ENCODE results near the gene TRIM32. TPM values are rescaled to one million over a fixed set of nuclear protein-coding genes. Genes with fewer than 3 reads are reported as not detected.

The TRIM32 gene
- total RNA-seq, 1 experiment from 2014 or later: 20.2 TPM

- H3K4me1 ChIP-seq (ENCODE audit: control insufficient read depth, insufficient read depth, low read length): 0 out of 2 replicates have a peak, but pooled peaks cover 2% of the 10 kb centered on the region
- intact Hi-C loops (cut with micrococcal nuclease; ENCODE audit: unreplicated experiment): no loop called here
- POLR2A ChIA-PET: no interaction called here
Measured at GRCh38 chr9:116683535-116683934, 3.6 kb upstream of the TRIM32 start.

GRCh38 chr9:116685166-116685565 is 1.9 kb upstream of the TRIM32 start:
- TF ChIP-seq, protein P1, sequence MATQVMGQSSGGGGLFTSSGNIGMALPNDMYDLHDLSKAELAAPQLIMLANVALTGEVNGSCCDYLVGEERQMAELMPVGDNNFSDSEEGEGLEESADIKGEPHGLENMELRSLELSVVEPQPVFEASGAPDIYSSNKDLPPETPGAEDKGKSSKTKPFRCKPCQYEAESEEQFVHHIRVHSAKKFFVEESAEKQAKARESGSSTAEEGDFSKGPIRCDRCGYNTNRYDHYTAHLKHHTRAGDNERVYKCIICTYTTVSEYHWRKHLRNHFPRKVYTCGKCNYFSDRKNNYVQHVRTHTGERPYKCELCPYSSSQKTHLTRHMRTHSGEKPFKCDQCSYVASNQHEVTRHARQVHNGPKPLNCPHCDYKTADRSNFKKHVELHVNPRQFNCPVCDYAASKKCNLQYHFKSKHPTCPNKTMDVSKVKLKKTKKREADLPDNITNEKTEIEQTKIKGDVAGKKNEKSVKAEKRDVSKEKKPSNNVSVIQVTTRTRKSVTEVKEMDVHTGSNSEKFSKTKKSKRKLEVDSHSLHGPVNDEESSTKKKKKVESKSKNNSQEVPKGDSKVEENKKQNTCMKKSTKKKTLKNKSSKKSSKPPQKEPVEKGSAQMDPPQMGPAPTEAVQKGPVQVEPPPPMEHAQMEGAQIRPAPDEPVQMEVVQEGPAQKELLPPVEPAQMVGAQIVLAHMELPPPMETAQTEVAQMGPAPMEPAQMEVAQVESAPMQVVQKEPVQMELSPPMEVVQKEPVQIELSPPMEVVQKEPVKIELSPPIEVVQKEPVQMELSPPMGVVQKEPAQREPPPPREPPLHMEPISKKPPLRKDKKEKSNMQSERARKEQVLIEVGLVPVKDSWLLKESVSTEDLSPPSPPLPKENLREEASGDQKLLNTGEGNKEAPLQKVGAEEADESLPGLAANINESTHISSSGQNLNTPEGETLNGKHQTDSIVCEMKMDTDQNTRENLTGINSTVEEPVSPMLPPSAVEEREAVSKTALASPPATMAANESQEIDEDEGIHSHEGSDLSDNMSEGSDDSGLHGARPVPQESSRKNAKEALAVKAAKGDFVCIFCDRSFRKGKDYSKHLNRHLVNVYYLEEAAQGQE (IDR thresholded peaks at IDR 0.05; ENCODE audit: insufficient read depth in 1 of 2, low read depth in 2 of 2, low read length in 1 of 2): no peak
- no peak for TF ChIP-seq TCF7L2 (IDR thresholded peaks at IDR 0.05; ENCODE audit: low read depth, low read length)
- no peak for TF ChIP-seq POLR2AphosphoS5 (IDR thresholded peaks at IDR 0.05; ENCODE audit: low read depth, low read length)
- no peak for TF ChIP-seq CTCF (IDR thresholded peaks at IDR 0.05)
- no peak for TF ChIP-seq SIN3A (IDR thresholded peaks at IDR 0.05; ENCODE audit: borderline replicate concordance, insufficient read depth, low read depth, low read length)
- intact Hi-C loops (cut with micrococcal nuclease; ENCODE audit: unreplicated experiment): no loop called here
- POLR2A ChIA-PET: no interaction called here
- Histone ChIP-seq H3K4me3 (ENCODE audit: low read depth in 2 of 2, low read length in 2 of 2) (no peak overlapping the region), H3K27ac (ENCODE audit: low read length) (no peak overlapping the region), H3K36me3 (ENCODE audit: control insufficient read depth, insufficient read depth, low read length) (no peaks in the 10 kb centered on the region), H3K9me3 (ENCODE audit: control insufficient read depth, insufficient read depth, low read depth, low read length) (no peaks in the 10 kb centered on the region), H3K4me1 (ENCODE audit: control insufficient read depth, insufficient read depth, low read length) (0 out of 2 replicates have a peak, but pooled peaks cover 4% of the 10 kb centered on the region), H3K27me3 (ENCODE audit: control insufficient read depth, insufficient read depth, low read length) (no peaks in the 10 kb centered on the region)
- CTCF ChIA-PET: interaction anchor here (0.6 to 0.7 kb wide), 2 partner anchors 726 to 910 kb away, joined by 3 to 9 read pairs; no protein-coding TSS in a partner anchor
- ATAC-seq (no peak), DNase-seq (ENCODE audit: low read depth, low spot score) (no peak)
- in situ Hi-C loops (cut with HindIII; ENCODE audit: low pct_unique_long_range_greater_than_20kb, low sequenced_read_pairs): no loop called here
- BruUV-seq (replicated peaks): no TSS peak

More at GRCh38 chr9:116683535-116683934, 3.6 kb upstream of the TRIM32 start:
- H3K27me3 ChIP-seq (ENCODE audit: control insufficient read depth, insufficient read depth, low read length): no peaks in the 10 kb centered on the region
- in situ Hi-C loops (cut with HindIII; ENCODE audit: low pct_unique_long_range_greater_than_20kb, low sequenced_read_pairs): no loop called here
- H3K4me3 ChIP-seq (ENCODE audit: low read depth in 2 of 2, low read length in 2 of 2): no peak overlapping the region
- DNase-seq (ENCODE audit: low read depth, low spot score) (no peak), ATAC-seq (no peak)
- no peaks in the 10 kb centered on the region for H3K36me3 ChIP-seq (ENCODE audit: control insufficient read depth, insufficient read depth, low read length)
- TF ChIP-seq CTCF (IDR thresholded peaks at IDR 0.05) (no peak), TCF7L2 (IDR thresholded peaks at IDR 0.05; ENCODE audit: low read depth, low read length) (no peak), SIN3A (IDR thresholded peaks at IDR 0.05; ENCODE audit: borderline replicate concordance, insufficient read depth, low read depth, low read length) (no peak), POLR2AphosphoS5 (IDR thresholded peaks at IDR 0.05; ENCODE audit: low read depth, low read length) (no peak)
- TF ChIP-seq, protein P1 (IDR thresholded peaks at IDR 0.05; ENCODE audit: insufficient read depth in 1 of 2, low read depth in 2 of 2, low read length in 1 of 2): no peak
- no peak overlapping the region for H3K27ac ChIP-seq (ENCODE audit: low read length)
- H3K9me3 ChIP-seq (ENCODE audit: control insufficient read depth, insufficient read depth, low read depth, low read length): no peaks in the 10 kb centered on the region
- no TSS peak for BruUV-seq (replicated peaks)
- CTCF ChIA-PET: no interaction called here
